Immature natural killer cell (primary cell): ENCODE data around the gene OLFML3. TPM values are rescaled to one million over a fixed set of nuclear protein-coding genes. Genes with fewer than 3 reads are reported as not detected.
A peak's percentile ranks its signal among the peaks of the same experiment; 100 is the strongest.
"Not testable (repeated sequence)": the region's sequence is repeated elsewhere in the genome, so short reads cannot be mapped to it uniquely, and the experiment has no call there.

Experiments
- DNase-seq, 3 donors: peaks; one replicate each; pipeline ENCODE4 v3.0.0; 2022; ENCODE audit warnings: mixed read lengths in 1 of 3
- H3K27ac Mint-ChIP-seq, 6 donors: one replicate each; pipeline ENCODE4 v1.8.0; 2020; ENCODE audit warnings: mixed read lengths in 6 of 6, mild to moderate bottlenecking in 5 of 6, inconsistent platforms in 4 of 6, moderate library complexity in 3 of 6
- H3K27me3 Mint-ChIP-seq, 3 donors: one replicate each; pipeline ENCODE4 v1.8.0; 2020 to 2021; ENCODE audit warnings: low read depth in 3 of 3, mild to moderate bottlenecking in 3 of 3, mixed read lengths in 3 of 3, moderate library complexity in 3 of 3, inconsistent platforms in 1 of 3
- H3K36me3 Mint-ChIP-seq, 3 donors: one replicate each; pipeline ENCODE4 v1.8.0; 2020; ENCODE audit warnings: mixed read lengths in 3 of 3, inconsistent platforms in 2 of 3, mild to moderate bottlenecking in 2 of 3
- H3K4me1 Mint-ChIP-seq, 2 donors: one replicate each; pipeline ENCODE4 v1.8.0; 2020; ENCODE audit warnings: inconsistent platforms in 2 of 2, mild to moderate bottlenecking in 2 of 2, mixed read lengths in 2 of 2, moderate library complexity in 1 of 2
- H3K4me3 Mint-ChIP-seq, 5 donors: one replicate each; pipeline ENCODE4 v1.8.0; 2020; ENCODE audit warnings: mild to moderate bottlenecking in 5 of 5, mixed read lengths in 5 of 5, inconsistent platforms in 3 of 5, moderate library complexity in 3 of 5
- H3K9me3 Mint-ChIP-seq, 6 donors: one replicate each; pipeline ENCODE4 v1.8.0; 2020; ENCODE audit warnings: mild to moderate bottlenecking in 6 of 6, mixed read lengths in 6 of 6, inconsistent platforms in 4 of 6, moderate library complexity in 3 of 6
- polyA plus RNA-seq, 3 donors: library from polyadenylated mRNA; unstranded; fragments of 300-500 nt; fragmentation: Illumina TruSeq; gene quantifications; one replicate each; pipeline ENCODE4 v1.2.3, GENCODE V29; 2021

OLFML3 gene
- polyA plus RNA-seq, 3 donors from 2014 or later, result 0.11 TPM; not detected in 2

- H3K9me3 Mint-ChIP-seq, H3K27ac Mint-ChIP-seq, H3K36me3 Mint-ChIP-seq, DNase-seq, H3K27me3 Mint-ChIP-seq, H3K4me3 Mint-ChIP-seq: not testable (repeated sequence)
- peaks cover 10 to 23% of the 10 kb centered on the region in 2 donors for H3K4me1 Mint-ChIP-seq
These were observed 27.6 kb downstream of the OLFML3 start for GRCh38 chr1:114006825-114007224.

GRCh38 chr1:114008480-114008941, 29.2 kb downstream of the OLFML3 start:
- H3K27me3 Mint-ChIP-seq, result peaks cover 0 to 2% (median 1%) of the 10 kb centered on the region in 3 donors

GRCh38 chr1:114008993-114009392, 29.7 kb downstream of the OLFML3 start:
- Mint-ChIP-seq H3K36me3 (peaks cover 0 to 7% (median 6%) of the 10 kb centered on the region in 3 donors), H3K9me3 (peaks cover 0 to 2% (median 0%) of the 10 kb centered on the region in 6 donors), H3K27ac (no peak overlapping the region), H3K4me3 (no peak overlapping the region), H3K4me1 (peaks cover 10 to 25% of the 10 kb centered on the region in 2 donors), H3K27me3 (peaks cover 0 to 1% (median 0%) of the 10 kb centered on the region in 3 donors)
- DNase-seq, result no peak

More at GRCh38 chr1:114008480-114008941, 29.2 kb downstream of the OLFML3 start:
- DNase-seq, result no peak
- peaks cover 10 to 25% of the 10 kb centered on the region in 2 donors for H3K4me1 Mint-ChIP-seq
- no peak overlapping the region for H3K27ac Mint-ChIP-seq
- no peak overlapping the region for H3K4me3 Mint-ChIP-seq
- peaks cover 0 to 2% (median 0%) of the 10 kb centered on the region in 6 donors for H3K9me3 Mint-ChIP-seq
- peaks cover 0 to 7% (median 6%) of the 10 kb centered on the region in 3 donors for H3K36me3 Mint-ChIP-seq

GRCh38 chr1:114009393-114009792, 30.1 kb downstream of the OLFML3 start:
- Mint-ChIP-seq H3K9me3 (peaks cover 0 to 2% (median 0%) of the 10 kb centered on the region in 6 donors), H3K4me1 (peaks cover 10 to 25% of the 10 kb centered on the region in 2 donors), H3K4me3 (no peak overlapping the region), H3K27me3 (peaks cover 0 to 1% (median 0%) of the 10 kb centered on the region in 3 donors), H3K36me3 (peaks cover 0 to 7% (median 6%) of the 10 kb centered on the region in 3 donors), H3K27ac (no peak overlapping the region)
- DNase-seq, result no peak

GRCh38 chr1:114010433-114011184, 31.3 kb downstream of the OLFML3 start:
- peaks cover 0 to 6% (median 4%) of the 10 kb centered on the region in 3 donors for H3K36me3 Mint-ChIP-seq
- H3K9me3 Mint-ChIP-seq, result peaks cover 0 to 2% (median 0%) of the 10 kb centered on the region in 6 donors
- H3K4me1 Mint-ChIP-seq, result peaks cover 10 to 25% of the 10 kb centered on the region in 2 donors
- peaks cover 0 to 2% (median 1%) of the 10 kb centered on the region in 3 donors for H3K27me3 Mint-ChIP-seq
- DNase-seq, result peak; percentile 3 to 19 (median 4)
- H3K27ac Mint-ChIP-seq, result peak overlapping the region in 2 of 6 donors; percentile 32 to 76
- peak overlapping the region in 1 of 5 donors; percentile 9 for H3K4me3 Mint-ChIP-seq

GRCh38 chr1:114011796-114012195, 32.5 kb downstream of the OLFML3 start:
- H3K36me3 Mint-ChIP-seq, result peaks cover 0 to 2% (median under 1%) of the 10 kb centered on the region in 3 donors
- peaks cover 0 to 2% (median 0%) of the 10 kb centered on the region in 6 donors for H3K9me3 Mint-ChIP-seq
- no peak overlapping the region for H3K27ac Mint-ChIP-seq
- no peak overlapping the region for H3K4me3 Mint-ChIP-seq
- peaks cover 1 to 2% (median 2%) of the 10 kb centered on the region in 3 donors for H3K27me3 Mint-ChIP-seq
- no peak for DNase-seq
- H3K4me1 Mint-ChIP-seq, result peaks cover 10 to 25% of the 10 kb centered on the region in 2 donors

GRCh38 chr1:114015075-114015474, 35.8 kb downstream of the OLFML3 start:
- H3K9me3 Mint-ChIP-seq, result peaks cover 0 to 3% (median 0%) of the 10 kb centered on the region in 6 donors
- peaks cover 1 to 5% (median 2%) of the 10 kb centered on the region in 3 donors for H3K27me3 Mint-ChIP-seq
- H3K36me3 Mint-ChIP-seq, result peaks cover 3 to 6% (median 4%) of the 10 kb centered on the region in 3 donors
- no peak for DNase-seq
- no peak overlapping the region for H3K27ac Mint-ChIP-seq
- H3K4me3 Mint-ChIP-seq, result no peak overlapping the region
- H3K4me1 Mint-ChIP-seq, result peaks cover 10 to 19% of the 10 kb centered on the region in 2 donors

- not testable (repeated sequence) for H3K36me3 Mint-ChIP-seq, H3K4me3 Mint-ChIP-seq, H3K27me3 Mint-ChIP-seq, DNase-seq, H3K9me3 Mint-ChIP-seq, H3K4me1 Mint-ChIP-seq, H3K27ac Mint-ChIP-seq
These were observed 40.5 kb downstream of the OLFML3 start for GRCh38 chr1:114019724-114020123.

GRCh38 chr1:114021665-114022099, 42.4 kb downstream of the OLFML3 start:
- Mint-ChIP-seq H3K4me1 (no peaks in the 10 kb centered on the region), H3K27ac (no peak overlapping the region), H3K9me3 (peaks cover 0 to 3% (median 0%) of the 10 kb centered on the region in 6 donors), H3K4me3 (no peak overlapping the region), H3K27me3 (peaks cover 0 to 5% (median 2%) of the 10 kb centered on the region in 3 donors), H3K36me3 (peaks cover 3 to 6% (median 4%) of the 10 kb centered on the region in 3 donors)
- DNase-seq, result no peak

- peaks cover 0 to 5% (median 2%) of the 10 kb centered on the region in 3 donors for H3K27me3 Mint-ChIP-seq
- H3K27ac Mint-ChIP-seq, result no peak overlapping the region
- no peak overlapping the region for H3K4me3 Mint-ChIP-seq
- H3K36me3 Mint-ChIP-seq, result peaks cover 0 to 10% (median 3%) of the 10 kb centered on the region in 3 donors
- no peak for DNase-seq
- H3K4me1 Mint-ChIP-seq, result no peaks in the 10 kb centered on the region
- H3K9me3 Mint-ChIP-seq, result peaks cover 0 to 3% (median 0%) of the 10 kb centered on the region in 6 donors
These were observed 43.6 kb downstream of the OLFML3 start for GRCh38 chr1:114022877-114023276.

GRCh38 chr1:114023377-114023776, 44.1 kb downstream of the OLFML3 start:
- Mint-ChIP-seq H3K9me3 (peaks cover 0 to 3% (median 0%) of the 10 kb centered on the region in 6 donors), H3K4me3 (no peak overlapping the region), H3K27ac (no peak overlapping the region)

GRCh38 chr1:114024049-114024448, 44.8 kb downstream of the OLFML3 start:
- no peak overlapping the region for H3K4me3 Mint-ChIP-seq
- H3K9me3 Mint-ChIP-seq, result peaks cover 0 to 3% (median 0%) of the 10 kb centered on the region in 6 donors
- H3K27ac Mint-ChIP-seq, result no peak overlapping the region
- H3K36me3 Mint-ChIP-seq, result peaks cover 0 to 10% (median 3%) of the 10 kb centered on the region in 3 donors
- H3K4me1 Mint-ChIP-seq, result no peaks in the 10 kb centered on the region
- H3K27me3 Mint-ChIP-seq, result peaks cover 0 to 5% (median 2%) of the 10 kb centered on the region in 3 donors
- no peak for DNase-seq

More at GRCh38 chr1:114023377-114023776, 44.1 kb downstream of the OLFML3 start:
- Mint-ChIP-seq H3K27me3 (peaks cover 0 to 5% (median 2%) of the 10 kb centered on the region in 3 donors), H3K36me3 (peaks cover 0 to 10% (median 3%) of the 10 kb centered on the region in 3 donors), H3K4me1 (no peaks in the 10 kb centered on the region)
- DNase-seq, result no peak

- no peak for DNase-seq
- Mint-ChIP-seq H3K9me3 (no peaks in the 10 kb centered on the region), H3K36me3 (peaks cover 0 to 4% (median 0%) of the 10 kb centered on the region in 3 donors), H3K4me3 (no peak overlapping the region), H3K27ac (no peak overlapping the region), H3K4me1 (no peaks in the 10 kb centered on the region), H3K27me3 (peaks cover 0 to 2% (median 2%) of the 10 kb centered on the region in 3 donors)
These were observed 46.5 kb downstream of the OLFML3 start for GRCh38 chr1:114025609-114026401.
